NCI-H460 (cell line): ENCODE results near the gene NOL4. TPM values are rescaled to one million over a fixed set of nuclear protein-coding genes. Genes with fewer than 3 reads are reported as not detected.

Experiments used
- DNase-seq: peaks from one replicate; pipeline ENCODE4 v3.0.0-alpha.2; 2016; ENCODE audit warnings: low read depth; ENCODE audit errors: extremely low read depth
- total RNA-seq: library from RNA; depleted of rRNA; stranded (reverse); fragments of >200 nt; shearing (Covaris generic); gene quantifications from 2 replicates; pipeline ENCODE4 v1.2.3, GENCODE V29; 2014

NOL4 gene
- total RNA-seq, 1 experiment from 2014 or later: 0.47 TPM

DNA sequence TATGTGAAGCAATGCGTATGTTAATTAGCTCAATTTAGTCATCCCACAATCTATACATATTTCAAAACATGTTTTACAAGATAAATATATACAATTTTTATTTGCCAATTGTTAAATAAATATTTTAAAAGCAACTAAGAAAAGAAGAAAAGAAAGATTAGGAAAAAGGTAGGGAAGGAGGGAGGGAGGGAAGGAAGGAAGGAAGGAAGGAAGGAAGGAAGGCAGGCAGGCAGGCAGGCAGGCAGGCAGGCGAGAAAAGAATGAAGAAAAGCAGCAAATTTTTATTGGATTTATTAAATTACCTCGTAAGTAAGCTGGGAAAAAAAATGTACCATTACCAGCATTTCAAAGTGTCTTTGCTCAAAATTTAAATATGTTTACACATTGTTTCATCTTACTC, 30.5 kb downstream of the NOL4 start:
- DNase-seq: no peak

DNA sequence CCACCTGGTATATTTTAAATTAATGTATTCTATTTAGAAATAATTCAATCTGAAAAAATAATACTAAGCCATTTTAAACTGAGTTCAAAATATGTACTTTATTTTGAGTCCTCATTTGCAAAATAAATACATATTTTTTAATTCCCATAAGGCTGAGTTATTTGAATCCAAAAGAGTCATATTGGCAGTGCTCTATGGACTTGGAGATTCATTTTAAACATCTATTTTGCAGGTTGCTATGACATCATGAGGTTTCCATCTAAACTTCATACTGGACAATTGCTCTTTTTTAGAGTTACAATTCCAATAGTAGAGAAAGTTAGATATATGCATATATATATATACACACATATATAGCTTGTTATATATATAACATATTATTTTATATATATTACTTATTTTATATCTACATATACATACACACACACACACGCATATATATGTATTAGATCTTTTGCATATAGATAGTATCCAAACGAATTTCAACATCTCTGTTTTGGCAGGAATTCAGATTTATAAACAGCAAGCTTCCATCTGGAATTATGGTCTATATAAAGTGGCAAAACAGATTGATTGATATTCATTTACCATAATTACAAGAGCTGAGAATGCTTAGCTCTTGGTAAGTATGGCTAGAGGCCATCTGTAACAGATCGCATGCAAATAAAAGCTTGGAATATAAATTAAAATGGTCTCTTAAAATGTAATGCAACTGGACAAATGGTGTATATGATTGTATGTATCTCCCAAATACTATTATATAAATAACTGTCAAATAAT, 34.9 kb downstream of the NOL4 start:
- no peak for DNase-seq
